ENCODE measurements around the gene SPRYD3.
"Not testable (repeated sequence)": the region's sequence is repeated elsewhere in the genome, so short reads cannot be mapped to it uniquely, and the experiment has no call there.

Gene SPRYD3, protein sequence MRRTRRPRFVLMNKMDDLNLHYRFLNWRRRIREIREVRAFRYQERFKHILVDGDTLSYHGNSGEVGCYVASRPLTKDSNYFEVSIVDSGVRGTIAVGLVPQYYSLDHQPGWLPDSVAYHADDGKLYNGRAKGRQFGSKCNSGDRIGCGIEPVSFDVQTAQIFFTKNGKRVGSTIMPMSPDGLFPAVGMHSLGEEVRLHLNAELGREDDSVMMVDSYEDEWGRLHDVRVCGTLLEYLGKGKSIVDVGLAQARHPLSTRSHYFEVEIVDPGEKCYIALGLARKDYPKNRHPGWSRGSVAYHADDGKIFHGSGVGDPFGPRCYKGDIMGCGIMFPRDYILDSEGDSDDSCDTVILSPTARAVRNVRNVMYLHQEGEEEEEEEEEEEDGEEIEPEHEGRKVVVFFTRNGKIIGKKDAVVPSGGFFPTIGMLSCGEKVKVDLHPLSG

DNA sequence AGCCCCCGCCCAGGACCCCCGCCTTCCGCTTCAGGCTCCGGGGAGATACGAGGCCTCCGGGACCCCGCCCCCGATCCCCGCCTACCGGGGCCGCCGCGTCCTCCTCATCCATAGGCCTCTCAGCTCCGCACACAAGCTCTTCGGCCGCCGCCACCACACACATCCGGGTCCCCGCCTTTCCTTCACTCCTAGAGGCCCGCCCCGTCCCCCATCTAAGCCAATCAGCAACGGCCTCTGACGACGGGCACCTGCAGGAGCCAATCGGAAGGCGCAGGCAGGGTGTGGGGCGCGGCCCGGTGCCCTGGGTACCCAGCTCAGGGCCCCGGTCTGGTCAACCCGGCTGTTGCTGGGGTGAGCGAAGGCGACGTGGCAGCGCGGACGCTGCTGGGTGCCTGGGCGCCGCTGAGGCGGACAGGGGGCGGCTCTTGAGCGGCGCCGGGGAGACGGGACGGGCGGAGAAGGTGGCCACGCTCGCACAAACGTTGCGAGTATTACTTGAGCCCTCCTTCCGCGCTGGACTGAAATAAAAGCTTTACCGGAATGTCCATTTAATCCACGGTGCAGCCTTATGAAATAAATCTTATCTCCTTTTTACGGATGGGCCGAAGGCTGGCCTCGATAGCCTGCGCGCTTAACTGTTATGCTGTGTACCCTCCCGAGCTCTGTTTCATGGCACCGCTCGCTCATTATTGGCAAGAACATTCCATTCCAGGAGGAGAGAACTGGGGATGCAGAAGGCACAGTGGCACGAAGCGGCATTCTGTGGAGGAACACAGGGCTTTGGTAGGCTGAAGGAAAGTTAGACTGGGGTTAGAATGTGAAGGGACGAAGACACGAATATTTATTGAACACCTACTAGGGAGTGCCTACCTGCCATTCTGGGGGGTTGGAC lies at the start of gene SPRYD3:
Gene SPRYD3 (minus strand): TSS at position 165 of the 892 bp plus-strand sequence. CDS start 57 bp downstream, at position 108.
- peak; percentile 96 for DNase-seq

GRCh38 chr12:53127169-53127568 lies 48.0 kb upstream of the SPRYD3 start:
- no peak for DNase-seq

DNA sequence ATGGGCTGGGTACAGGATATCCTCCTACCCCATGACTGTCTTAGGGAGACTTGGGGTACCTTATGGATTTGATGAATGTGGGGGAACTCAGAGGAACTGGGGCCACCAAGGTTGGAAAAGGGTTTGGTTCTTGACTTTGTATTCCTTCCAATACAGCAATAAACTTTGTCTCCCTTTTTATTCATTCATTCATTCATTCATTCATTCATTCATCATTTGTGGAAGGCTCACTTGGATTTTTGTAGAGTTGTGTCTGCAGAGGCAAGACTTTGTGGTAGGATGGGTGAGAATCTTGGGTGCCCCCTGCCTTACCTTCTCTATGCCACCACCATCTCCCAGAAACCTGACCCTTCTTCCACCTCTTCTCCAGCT lies 45.1 kb upstream of the SPRYD3 start:
- no peak for DNase-seq

DNA sequence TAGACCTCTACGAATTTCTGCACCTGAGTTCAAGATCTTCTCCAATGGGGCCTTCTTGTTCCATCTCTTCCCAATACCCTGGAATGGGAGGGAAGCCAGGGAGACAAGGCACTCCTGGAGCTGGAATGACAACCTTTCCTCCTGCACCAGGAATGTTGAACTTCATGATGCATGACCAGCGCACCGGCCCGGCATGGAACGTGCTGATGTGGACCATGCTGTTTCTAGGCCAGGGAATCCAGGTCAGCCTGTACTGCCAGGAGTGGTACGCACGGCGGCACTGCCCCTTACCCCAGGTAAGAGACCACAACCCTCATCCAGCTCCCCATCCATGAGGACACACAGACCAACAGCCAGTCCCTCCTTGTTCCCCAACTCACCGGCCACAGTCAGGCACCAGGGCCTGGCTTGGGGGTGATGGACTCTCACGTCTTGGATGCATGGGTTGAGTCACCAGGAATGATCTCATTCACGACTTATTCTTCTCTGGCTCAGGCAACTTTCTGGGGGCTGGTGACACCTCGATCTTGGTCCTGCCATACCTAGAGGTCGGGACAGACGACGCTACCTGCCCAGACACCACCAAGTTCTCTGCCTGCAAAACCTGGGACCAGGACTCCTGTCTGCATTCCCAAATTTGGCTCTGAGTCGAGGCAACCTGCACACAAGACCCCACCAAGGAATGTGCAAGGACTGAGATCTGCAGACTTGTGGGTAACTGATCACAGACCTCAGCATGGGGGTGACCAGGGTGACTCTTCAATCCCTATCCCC lies 44.6 kb upstream of the SPRYD3 start:
- DNase-seq: no peak

- no peak for DNase-seq
Measured at GRCh38 chr12:53122961-53123468, 43.8 kb upstream of the SPRYD3 start.

- no peak for DNase-seq
Measured at GRCh38 chr12:53120685-53121525, 41.7 kb upstream of the SPRYD3 start.

GRCh38 chr12:53118751-53119300 lies 39.6 kb upstream of the SPRYD3 start:
- no peak for DNase-seq

GRCh38 chr12:53115891-53116648 lies 36.9 kb upstream of the SPRYD3 start:
- no peak for DNase-seq

GRCh38 chr12:53115112-53115890 lies 36.1 kb upstream of the SPRYD3 start:
- DNase-seq: no peak

DNA sequence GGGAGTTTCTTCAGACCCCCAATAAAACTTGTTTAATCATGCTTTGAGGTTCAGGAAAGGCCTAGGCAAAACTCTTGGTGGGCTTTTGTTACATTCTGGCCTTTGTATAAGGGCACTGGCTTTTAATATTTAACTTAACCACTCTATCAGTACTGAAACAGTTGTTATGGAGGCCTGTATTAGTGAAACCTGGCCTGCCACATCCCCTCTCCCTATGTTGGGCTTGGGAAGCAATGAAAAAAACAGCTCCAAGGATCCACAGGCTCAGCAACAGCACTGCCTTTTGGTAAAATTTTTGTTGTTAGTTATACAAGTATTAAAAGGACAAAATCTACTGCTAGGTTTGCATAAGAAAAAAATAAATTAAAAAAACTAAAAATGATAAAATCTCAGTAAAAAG lies 34.8 kb upstream of the SPRYD3 start:
- DNase-seq: no peak

DNA sequence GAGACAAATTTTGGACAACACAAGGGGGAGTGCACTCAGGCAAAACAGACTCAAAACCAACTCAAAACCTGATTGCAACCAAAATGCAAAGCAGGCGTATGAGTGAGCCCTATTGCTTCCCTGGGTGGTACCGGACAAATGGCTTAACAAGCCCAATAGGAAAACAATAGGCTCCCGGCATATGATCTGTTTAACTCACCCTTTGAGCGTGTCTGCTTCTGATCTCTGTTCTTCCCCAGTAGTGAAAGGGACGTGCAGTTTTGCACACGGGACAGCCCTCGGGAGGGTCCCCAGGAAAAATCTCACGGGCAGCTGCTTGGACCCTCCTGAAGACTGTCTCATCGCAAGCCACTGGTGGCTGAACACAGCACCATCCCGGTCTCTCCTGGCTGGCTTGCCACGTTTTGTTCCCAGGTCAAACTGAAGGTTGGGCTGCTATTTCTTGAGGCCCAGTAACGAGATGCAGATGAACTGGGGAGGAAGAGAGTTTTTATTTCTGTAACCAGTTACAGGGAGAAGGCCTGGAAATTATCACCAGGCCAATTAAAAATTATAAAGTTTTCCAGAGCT lies 34.0 kb upstream of the SPRYD3 start:
- no peak for DNase-seq

DNA sequence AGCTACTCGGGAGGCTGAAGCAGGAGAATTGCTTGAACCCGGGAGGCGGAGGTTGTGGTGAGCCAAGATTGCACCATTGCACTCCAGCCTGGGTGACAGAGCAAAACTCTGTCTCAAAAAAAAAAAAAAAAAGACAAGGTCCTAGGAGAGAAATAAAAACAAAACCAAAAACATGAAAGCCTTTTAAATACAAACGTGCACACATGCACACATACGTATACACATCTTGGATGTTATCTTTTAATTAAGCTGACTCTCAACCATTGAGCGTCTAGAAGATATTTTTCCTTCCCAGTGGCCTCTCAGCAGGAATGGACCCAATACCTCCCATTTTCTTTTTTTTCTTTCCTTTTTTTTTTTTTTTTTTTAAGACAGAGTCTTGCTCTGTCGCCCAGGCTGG lies 33.2 kb upstream of the SPRYD3 start:
- not testable (repeated sequence) for DNase-seq

DNA sequence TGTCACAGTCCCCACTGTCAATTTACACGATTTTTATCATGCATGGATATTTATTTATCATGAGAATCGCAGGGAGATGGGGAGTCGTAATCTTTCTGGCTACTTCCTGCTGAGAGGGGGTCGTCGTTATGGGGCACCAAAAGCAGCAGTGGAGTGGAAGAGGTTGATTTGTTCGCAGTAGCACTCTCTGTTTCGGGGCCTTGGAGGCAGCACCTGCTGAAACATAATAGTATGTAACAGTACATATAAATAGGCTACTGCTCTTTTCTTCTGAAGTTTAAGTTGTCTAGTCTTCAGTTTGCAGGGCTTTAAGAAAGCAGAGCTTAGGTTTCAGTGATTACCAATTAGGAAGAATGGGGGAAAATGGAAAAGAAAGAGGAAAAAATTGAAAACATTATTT lies 27.9 kb upstream of the SPRYD3 start:
- DNase-seq: no peak

GRCh38 chr12:53105712-53106439 lies 26.7 kb upstream of the SPRYD3 start:
- DNase-seq: no peak

DNA sequence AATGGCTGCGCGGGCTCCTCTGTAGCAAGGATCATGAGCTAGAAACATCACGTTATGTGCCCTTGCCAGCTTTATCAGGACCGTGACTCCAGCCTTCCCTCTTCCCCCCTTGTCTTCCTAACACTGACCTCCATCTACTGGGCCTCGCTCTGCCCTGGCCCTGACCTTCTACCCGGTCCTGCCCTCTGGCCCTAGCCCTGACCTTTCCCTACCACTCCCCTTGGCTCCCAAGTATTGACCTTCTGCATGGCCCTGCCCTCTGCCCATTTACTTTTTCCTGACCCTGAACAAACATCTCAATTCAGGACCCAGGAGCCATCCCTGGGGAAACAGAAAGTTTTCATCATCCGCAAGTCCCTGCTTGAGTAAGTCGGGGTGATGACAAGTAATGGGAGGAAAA lies 26.1 kb upstream of the SPRYD3 start:
- no peak for DNase-seq

DNA sequence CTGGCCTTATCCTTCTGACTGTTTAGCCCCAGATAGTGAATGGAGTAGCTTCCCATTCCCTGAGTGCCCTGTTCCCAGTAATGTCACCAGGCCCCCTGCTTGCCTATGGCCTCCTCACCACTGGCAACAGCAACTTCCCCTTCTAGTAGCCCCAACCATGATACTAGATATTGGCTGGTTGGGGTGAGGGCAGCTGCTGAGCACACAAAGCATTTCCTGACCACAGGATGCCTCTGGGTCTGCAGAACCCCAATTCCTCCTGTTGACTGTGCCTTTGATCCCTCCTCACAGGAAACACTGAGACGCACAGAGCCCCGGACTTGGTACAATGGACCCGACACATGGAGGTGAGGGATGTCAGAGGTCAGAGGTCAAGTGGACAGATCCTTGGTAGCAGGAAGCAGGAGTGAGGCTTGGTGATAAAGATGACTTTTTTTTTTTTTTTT lies 24.7 kb upstream of the SPRYD3 start:
- no peak for DNase-seq

GRCh38 chr12:53102883-53103807 lies 24.0 kb upstream of the SPRYD3 start, which contains the start of gene SOAT2:
TSS of gene SOAT2 (plus strand) at chr12:53103486. CDS start at chr12:53103578, 92 bp downstream.
- peak; percentile 13 for DNase-seq

All from CD4-positive, alpha-beta T cell treated with Interferon gamma for 1 hour (primary cell).